Measurements from ENCODE around the gene RAB3A.

DNA sequence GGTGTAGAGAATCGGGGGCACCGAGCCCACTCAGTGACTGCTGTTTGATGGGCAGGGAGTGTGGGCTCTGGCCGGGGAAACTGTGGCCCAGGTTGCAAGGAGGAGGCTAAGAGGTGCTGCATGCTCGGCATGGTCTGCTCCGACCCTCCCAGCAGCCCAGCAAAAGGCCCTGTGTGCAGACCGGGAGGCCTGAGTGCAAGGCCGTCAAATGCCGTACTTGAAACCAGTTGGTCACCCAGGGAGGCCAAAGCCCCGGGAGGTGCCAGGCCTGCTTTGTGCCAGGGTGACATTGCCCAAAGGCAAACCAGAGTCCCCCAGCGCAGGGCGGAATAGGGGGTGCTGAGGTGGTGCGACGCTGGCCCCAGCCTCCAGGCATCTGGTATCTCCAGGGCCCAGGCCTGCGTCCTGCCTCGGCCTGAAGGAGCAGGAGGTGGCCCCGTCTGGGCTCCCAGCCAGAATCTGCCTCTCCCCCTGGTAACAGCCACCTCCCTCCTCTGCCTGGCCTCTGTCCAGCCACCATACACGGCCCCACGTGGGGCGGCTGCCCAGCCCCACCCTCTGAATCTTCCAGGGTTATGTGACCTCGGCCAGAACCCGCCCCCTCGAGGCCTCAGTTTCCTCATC lies 46.9 kb downstream of the RAB3A start:
- TF ChIP-seq, protein P1, sequence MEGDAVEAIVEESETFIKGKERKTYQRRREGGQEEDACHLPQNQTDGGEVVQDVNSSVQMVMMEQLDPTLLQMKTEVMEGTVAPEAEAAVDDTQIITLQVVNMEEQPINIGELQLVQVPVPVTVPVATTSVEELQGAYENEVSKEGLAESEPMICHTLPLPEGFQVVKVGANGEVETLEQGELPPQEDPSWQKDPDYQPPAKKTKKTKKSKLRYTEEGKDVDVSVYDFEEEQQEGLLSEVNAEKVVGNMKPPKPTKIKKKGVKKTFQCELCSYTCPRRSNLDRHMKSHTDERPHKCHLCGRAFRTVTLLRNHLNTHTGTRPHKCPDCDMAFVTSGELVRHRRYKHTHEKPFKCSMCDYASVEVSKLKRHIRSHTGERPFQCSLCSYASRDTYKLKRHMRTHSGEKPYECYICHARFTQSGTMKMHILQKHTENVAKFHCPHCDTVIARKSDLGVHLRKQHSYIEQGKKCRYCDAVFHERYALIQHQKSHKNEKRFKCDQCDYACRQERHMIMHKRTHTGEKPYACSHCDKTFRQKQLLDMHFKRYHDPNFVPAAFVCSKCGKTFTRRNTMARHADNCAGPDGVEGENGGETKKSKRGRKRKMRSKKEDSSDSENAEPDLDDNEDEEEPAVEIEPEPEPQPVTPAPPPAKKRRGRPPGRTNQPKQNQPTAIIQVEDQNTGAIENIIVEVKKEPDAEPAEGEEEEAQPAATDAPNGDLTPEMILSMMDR (IDR thresholded peaks at IDR 0.05) = no peak
- no peak for TF ChIP-seq POLR2A (IDR thresholded peaks at IDR 0.05)

Measured in esophagus squamous epithelium (tissue), 4 donors.